ENCODE results near the gene ARAF. TPM values are rescaled to one million over a fixed set of nuclear protein-coding genes. Genes with fewer than 3 reads are reported as not detected.

The ARAF gene
- total RNA-seq, 1 donor from 2014 or later: 66.8 TPM

DNA sequence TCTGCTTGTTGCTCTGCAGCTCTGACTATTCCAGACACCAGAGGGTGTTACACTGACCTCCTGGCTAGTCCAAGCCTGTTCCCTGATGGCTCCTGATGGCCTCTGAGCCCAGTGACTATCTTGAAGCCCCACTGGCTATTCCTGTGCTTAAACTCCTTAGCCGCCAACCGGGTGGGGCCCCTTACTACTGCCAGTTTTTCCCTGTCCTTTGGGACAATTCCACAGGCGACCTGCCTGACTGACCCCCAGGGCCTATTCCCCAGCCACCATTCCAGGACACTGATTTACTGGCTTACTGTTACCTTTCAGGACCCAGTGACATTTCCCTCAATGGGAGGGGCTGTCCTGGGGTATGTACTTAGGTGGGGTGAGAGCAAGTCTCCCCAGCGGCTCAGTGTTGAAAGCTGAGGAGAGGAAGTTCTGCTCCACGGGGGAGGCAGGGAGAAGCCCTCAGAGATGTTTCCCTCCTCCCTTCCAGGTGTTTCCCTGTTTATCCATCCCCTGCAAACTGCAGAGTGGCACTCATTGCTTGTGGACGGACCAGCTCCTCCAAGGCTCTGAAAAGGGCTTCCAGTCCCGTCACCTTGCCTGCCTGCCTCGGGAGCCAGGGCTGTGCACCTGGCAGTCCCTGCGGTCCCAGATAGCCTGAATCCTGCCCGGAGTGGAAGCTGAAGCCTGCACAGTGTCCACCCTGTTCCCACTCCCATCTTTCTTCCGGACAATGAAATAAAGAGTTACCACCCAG lies 25.2 kb downstream of the ARAF start:
- no peak overlapping the region for H3K4me3 Mint-ChIP-seq (ENCODE audit: unreplicated experiment)
- no peak overlapping the region for H3K27ac Mint-ChIP-seq (ENCODE audit: unreplicated experiment)
- peak; percentile 69 for DNase-seq (ENCODE audit: extremely low spot score, unreplicated experiment)
- H3K36me3 Mint-ChIP-seq (ENCODE audit: unreplicated experiment): peaks cover 4% of the 10 kb centered on the region
- H3K4me1 Mint-ChIP-seq (ENCODE audit: unreplicated experiment): peaks cover 16% of the 10 kb centered on the region
- no peaks in the 10 kb centered on the region for H3K27me3 Mint-ChIP-seq (ENCODE audit: unreplicated experiment)
- no peaks in the 10 kb centered on the region for H3K9me3 Mint-ChIP-seq (ENCODE audit: unreplicated experiment)
- TF ChIP-seq, protein P1, sequence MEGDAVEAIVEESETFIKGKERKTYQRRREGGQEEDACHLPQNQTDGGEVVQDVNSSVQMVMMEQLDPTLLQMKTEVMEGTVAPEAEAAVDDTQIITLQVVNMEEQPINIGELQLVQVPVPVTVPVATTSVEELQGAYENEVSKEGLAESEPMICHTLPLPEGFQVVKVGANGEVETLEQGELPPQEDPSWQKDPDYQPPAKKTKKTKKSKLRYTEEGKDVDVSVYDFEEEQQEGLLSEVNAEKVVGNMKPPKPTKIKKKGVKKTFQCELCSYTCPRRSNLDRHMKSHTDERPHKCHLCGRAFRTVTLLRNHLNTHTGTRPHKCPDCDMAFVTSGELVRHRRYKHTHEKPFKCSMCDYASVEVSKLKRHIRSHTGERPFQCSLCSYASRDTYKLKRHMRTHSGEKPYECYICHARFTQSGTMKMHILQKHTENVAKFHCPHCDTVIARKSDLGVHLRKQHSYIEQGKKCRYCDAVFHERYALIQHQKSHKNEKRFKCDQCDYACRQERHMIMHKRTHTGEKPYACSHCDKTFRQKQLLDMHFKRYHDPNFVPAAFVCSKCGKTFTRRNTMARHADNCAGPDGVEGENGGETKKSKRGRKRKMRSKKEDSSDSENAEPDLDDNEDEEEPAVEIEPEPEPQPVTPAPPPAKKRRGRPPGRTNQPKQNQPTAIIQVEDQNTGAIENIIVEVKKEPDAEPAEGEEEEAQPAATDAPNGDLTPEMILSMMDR (IDR thresholded peaks at IDR 0.05): no peak

- Mint-ChIP-seq H3K4me1 (ENCODE audit: unreplicated experiment) (peaks cover 12% of the 10 kb centered on the region), H3K27me3 (ENCODE audit: unreplicated experiment) (no peaks in the 10 kb centered on the region), H3K4me3 (ENCODE audit: unreplicated experiment) (no peak overlapping the region), H3K27ac (ENCODE audit: unreplicated experiment) (no peak overlapping the region), H3K9me3 (ENCODE audit: unreplicated experiment) (no peaks in the 10 kb centered on the region), H3K36me3 (ENCODE audit: unreplicated experiment) (peaks cover 4% of the 10 kb centered on the region)
- DNase-seq (ENCODE audit: extremely low spot score, unreplicated experiment): peak; percentile 63
- TF ChIP-seq, protein P1 (IDR thresholded peaks at IDR 0.05): no peak
Measured at GRCh38 chrX:47587091-47587891, 26.3 kb downstream of the ARAF start.

GRCh38 chrX:47587906-47588735 lies 27.1 kb downstream of the ARAF start:
- TF ChIP-seq, protein P1 (IDR thresholded peaks at IDR 0.05): no peak
- Mint-ChIP-seq H3K9me3 (ENCODE audit: unreplicated experiment) (no peaks in the 10 kb centered on the region), H3K4me3 (ENCODE audit: unreplicated experiment) (no peak overlapping the region), H3K4me1 (ENCODE audit: unreplicated experiment) (peaks cover 10% of the 10 kb centered on the region), H3K27ac (ENCODE audit: unreplicated experiment) (no peak overlapping the region), H3K36me3 (ENCODE audit: unreplicated experiment) (peaks cover 4% of the 10 kb centered on the region), H3K27me3 (ENCODE audit: unreplicated experiment) (no peaks in the 10 kb centered on the region)
- peak; percentile 80 for DNase-seq (ENCODE audit: extremely low spot score, unreplicated experiment)

DNA sequence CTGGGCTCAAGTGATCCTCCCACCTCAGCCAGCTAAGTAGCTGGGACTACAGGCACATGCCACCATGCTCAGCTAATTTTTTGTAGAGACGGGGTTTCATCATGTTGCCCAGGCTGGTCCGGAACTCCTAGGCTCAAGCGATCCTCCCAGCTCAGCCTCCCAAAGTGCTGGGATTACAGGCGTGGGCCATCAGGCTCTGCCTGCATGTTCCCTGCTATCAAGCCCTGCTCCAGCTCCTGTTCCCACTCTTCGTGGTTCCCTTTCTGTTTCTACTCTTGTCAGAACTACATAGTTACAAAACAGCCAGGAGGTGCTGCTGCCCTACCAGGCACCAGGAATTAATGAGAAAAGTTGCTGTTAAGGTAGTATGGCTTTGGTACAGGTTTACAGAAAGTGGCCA lies 30.0 kb downstream of the ARAF start:
- Mint-ChIP-seq H3K27me3 (ENCODE audit: unreplicated experiment) (no peaks in the 10 kb centered on the region), H3K4me3 (ENCODE audit: unreplicated experiment) (no peak overlapping the region), H3K4me1 (ENCODE audit: unreplicated experiment) (peaks cover 8% of the 10 kb centered on the region), H3K27ac (ENCODE audit: unreplicated experiment) (no peak overlapping the region), H3K36me3 (ENCODE audit: unreplicated experiment) (peaks cover 4% of the 10 kb centered on the region), H3K9me3 (ENCODE audit: unreplicated experiment) (peaks cover under 1% of the 10 kb centered on the region)
- TF ChIP-seq, protein P1 (IDR thresholded peaks at IDR 0.05): no peak
- DNase-seq (ENCODE audit: extremely low spot score, unreplicated experiment): peak; percentile 59
